ENCODE measurements around the gene SPATA31A5.
"Not testable (repeated sequence)": the region's sequence is repeated elsewhere in the genome, so short reads cannot be mapped to it uniquely, and the experiment has no call there.

SPATA31A5 gene

DNA sequence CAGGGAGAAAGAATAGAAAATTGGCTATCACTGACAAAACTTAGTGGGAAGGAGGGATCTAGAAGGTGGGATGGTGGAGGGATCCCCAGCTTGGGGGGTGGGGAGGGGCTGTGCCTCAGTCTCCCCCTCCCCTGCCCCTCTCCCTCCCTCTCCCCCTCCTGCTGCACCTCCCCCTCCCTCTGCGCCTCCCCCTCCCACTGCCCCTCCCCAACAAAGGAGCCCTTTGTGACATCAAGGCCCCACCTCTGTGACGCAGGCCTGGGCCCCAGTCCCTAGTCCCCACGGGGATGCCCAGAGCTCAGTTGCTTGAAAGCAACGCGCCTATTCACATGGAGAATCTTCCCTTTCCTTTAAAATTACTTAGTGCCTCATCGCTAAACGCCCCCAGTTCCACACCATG lies at the start of gene SPATA31A5:
TSS of gene SPATA31A5 (plus strand) at position 301 of the 400 bp plus-strand sequence. CDS start at position 330, 29 bp downstream.
- DNase-seq (ENCODE audit: low read depth) = not testable (repeated sequence)

DNA sequence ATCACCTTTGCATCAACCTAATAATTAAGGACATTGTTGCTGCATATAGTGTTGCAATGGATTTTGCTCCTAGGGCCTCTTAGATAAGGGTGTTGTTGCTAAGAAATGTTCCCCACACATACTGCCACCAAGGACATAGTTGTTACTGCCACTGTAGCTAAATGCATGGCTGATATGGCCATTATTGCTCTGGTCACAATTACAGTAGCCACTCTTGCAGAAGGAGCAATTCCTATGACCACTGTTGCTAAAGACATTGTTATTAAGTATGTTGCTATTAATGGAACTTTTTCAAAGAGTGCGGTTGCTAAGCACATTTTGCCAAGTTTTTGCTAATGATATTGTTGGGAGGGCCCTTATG lies 48.8 kb downstream of the SPATA31A5 start:
- DNase-seq (ENCODE audit: low read depth) = not testable (repeated sequence)

DNA sequence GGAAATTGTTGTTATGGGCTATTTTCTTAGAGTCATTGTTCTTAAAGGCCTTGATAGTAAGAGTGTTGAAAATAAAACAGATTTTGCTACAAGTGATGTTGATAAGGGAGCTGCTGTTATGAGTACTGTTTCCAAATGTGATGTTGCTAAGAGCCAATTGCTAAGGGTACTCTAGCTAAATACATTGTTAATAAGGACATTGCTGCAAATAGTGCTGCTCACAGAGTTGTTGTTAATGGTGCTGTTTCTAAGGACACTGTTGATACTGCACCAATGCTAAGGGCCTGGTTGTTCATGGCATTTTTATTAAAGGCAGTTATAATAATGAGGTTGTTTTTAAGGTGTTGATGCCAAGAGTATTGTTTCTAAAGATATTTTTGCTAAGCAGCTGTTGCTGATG lies 52.2 kb downstream of the SPATA31A5 start:
- not testable (repeated sequence) for DNase-seq (ENCODE audit: low read depth)

All from GM04504 (cell line).